Ovary (tissue), 9 donors: ENCODE results near the gene WDR87. TPM values are rescaled to one million over a fixed set of nuclear protein-coding genes. Genes with fewer than 3 reads are reported as not detected.

Experiments
- DNase-seq, 5 donors: peaks; one replicate each; pipeline ENCODE4 v3.0.0-alpha.2; 2019 to 2020
- H3K27ac ChIP-seq, 2 donors: fragments of 200-600 bp; one replicate each; pipeline versions ENCODE4 v1.5.1 to v1.8.0; 2019 to 2022
- H3K27me3 ChIP-seq: fragments of 200-600 bp; one replicate; pipeline ENCODE4 v1.8.0; 2022
- H3K36me3 ChIP-seq: fragments of 200-600 bp; sonication (generic); one replicate; pipeline ENCODE4 v1.5.1; 2019
- H3K4me1 ChIP-seq: one replicate; pipeline ENCODE4 v1.8.1; 2013; ENCODE audit warnings: mild to moderate bottlenecking, moderate library complexity; ENCODE audit not compliant: insufficient read depth
- H3K4me3 ChIP-seq: fragments of 200-600 bp; sonication (generic); one replicate; pipeline ENCODE4 v1.5.1; 2017
- H3K9me3 ChIP-seq, 2 donors: fragments of 200-600 bp in 1 of 2; sonication (generic) in 1 of 2; one replicate each; pipeline versions ENCODE4 v1.5.1 to v1.8.1; 2013 to 2019; ENCODE audit warnings: mild to moderate bottlenecking in 1 of 2, moderate library complexity in 1 of 2
- CTCF ChIP-seq, 3 donors: fragments of 450-650 bp in 2 of 3; fragments of 200-600 bp in 1 of 3; IDR thresholded peaks; one replicate each; pipeline versions ENCODE4 v1.5.1 to v1.8.0; 2016 to 2022; ENCODE audit warnings: antibody characterized with exemption in 3 of 3, mild to moderate bottlenecking in 1 of 3
- EP300 ChIP-seq: sonication (generic); formaldehyde crosslinking; IDR thresholded peaks from one replicate; pipeline ENCODE4 v1.6.1; 2017; ENCODE audit warnings: antibody characterized with exemption
- POLR2A ChIP-seq: fragments of 450-650 bp; IDR thresholded peaks from one replicate; pipeline ENCODE4 v1.6.1; 2017; ENCODE audit warnings: antibody characterized with exemption, mild to moderate bottlenecking, moderate library complexity
- WGBS, 3 donors: extraction: QIAGEN DNeasy Blood & Tissue Kit in 1 of 3; methylation state at CpG; one replicate each; pipeline versions ENCODE4 v1.1.5 to v1.1.7; 2013 to 2017; 5-methylcytosine and 5-hydroxymethylcytosine counted together
- intact Hi-C, 4 donors: fragments of 100-400 bp; cut with DNase I; formaldehyde crosslinking; loops; one replicate each; pipeline versions ENCODE4 v1.11.0 to v1.15.1; 2022 to 2023
- polyA plus RNA-seq, 2 donors: library from polyadenylated mRNA; stranded (reverse); fragments of 200-250 nt in 1 of 2; fragments of 350-450 nt in 1 of 2; fragmentation: Illumina TruSeq in 1 of 2; extraction: RNeasy Lipid Tissue Mini Kit (QIAGEN cat#74804) in 1 of 2; gene quantifications; one replicate each; pipeline ENCODE4 v1.2.3, GENCODE V29; 2013 to 2014
- total RNA-seq, 7 donors: library from RNA; depleted of rRNA in 2 of 7; stranded (reverse); fragments of >200 nt in 2 of 7; fragmentation: NEBNext Ultra II Directional in 3 of 7; extraction: Animal tissue kit (Norgen Biotek cat#: 25700) in 3 of 7; gene quantifications; one replicate each; pipeline versions ENCODE4 v1.1.0 to v1.2.4, GENCODE V29; 2016 to 2023
- donor health status: DM: no; HTN: no; CAD: no; lungs with moderate emphysema.
- donor health status: DM: no; HTN: no; CAD: no.
- donor health status: Bipolar disorder and iron deficiency.
- donor health status: DM: yes; HTN: yes; CAD: no.
- donor health status: DM: no; HTN: no; CAD: no.
- donor health status: DM: yes; HTN: yes; CAD: no.

WDR87 gene
- total and polyA plus RNA-seq, 9 donors: not detected

DNA sequence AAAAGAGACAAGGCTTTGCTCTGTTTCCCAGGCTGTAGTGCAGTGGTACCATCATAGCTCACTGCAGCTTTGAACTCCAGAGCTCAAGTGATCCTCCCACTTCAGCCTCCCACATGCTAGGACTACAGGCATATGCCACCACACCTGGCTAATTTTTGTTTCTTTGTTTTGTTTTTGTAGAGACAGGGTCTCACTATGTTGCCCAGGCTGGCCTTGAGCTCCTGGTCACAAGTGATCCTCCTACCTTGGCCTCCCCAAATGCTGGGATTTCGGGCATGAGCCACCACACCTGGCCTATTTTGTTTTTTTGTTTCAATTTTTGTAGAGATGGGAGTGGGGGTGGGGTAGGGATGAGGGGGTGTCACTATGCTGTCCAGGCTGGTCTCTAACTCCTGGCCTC is 6.9 kb downstream of the WDR87 start:
- Histone ChIP-seq H3K4me3 (no peak overlapping the region), H3K4me1 (no peaks in the 10 kb centered on the region), H3K27ac (no peak overlapping the region), H3K9me3 (no peaks in the 10 kb centered on the region), H3K36me3 (no peaks in the 10 kb centered on the region), H3K27me3 (no peaks in the 10 kb centered on the region)
- intact Hi-C loops: loop anchor here in 1 of 4 donors (10.0 kb wide), 1 partner anchor 195 kb away; no protein-coding TSS in a partner anchor
- no peak for TF ChIP-seq POLR2A
- no peak for TF ChIP-seq EP300
- TF ChIP-seq CTCF (IDR thresholded peaks at IDR 0.05): no peak
- WGBS, 3 donors: 86 to 90% (median 89%) methylated on average over 1 of the region's 1 CpG
- DNase-seq: no peak

GRCh38 chr19:37896180-37896579 is 10.2 kb downstream of the WDR87 start:
- intact Hi-C loops: loop anchor here in 1 of 4 donors (10.0 kb wide), 1 partner anchor 199 kb away; no protein-coding TSS in a partner anchor
- H3K9me3 ChIP-seq: no peaks in the 10 kb centered on the region
- WGBS, 3 donors: 74 to 82% (median 76%) methylated on average over 8 of the region's 8 CpGs
- H3K4me1 ChIP-seq: no peaks in the 10 kb centered on the region
- no peaks in the 10 kb centered on the region for H3K27me3 ChIP-seq
- no peak overlapping the region for H3K4me3 ChIP-seq
- no peak for TF ChIP-seq EP300
- no peak for TF ChIP-seq CTCF (IDR thresholded peaks at IDR 0.05)
- TF ChIP-seq POLR2A: no peak
- H3K27ac ChIP-seq: no peak overlapping the region
- no peaks in the 10 kb centered on the region for H3K36me3 ChIP-seq
- DNase-seq: no peak

DNA sequence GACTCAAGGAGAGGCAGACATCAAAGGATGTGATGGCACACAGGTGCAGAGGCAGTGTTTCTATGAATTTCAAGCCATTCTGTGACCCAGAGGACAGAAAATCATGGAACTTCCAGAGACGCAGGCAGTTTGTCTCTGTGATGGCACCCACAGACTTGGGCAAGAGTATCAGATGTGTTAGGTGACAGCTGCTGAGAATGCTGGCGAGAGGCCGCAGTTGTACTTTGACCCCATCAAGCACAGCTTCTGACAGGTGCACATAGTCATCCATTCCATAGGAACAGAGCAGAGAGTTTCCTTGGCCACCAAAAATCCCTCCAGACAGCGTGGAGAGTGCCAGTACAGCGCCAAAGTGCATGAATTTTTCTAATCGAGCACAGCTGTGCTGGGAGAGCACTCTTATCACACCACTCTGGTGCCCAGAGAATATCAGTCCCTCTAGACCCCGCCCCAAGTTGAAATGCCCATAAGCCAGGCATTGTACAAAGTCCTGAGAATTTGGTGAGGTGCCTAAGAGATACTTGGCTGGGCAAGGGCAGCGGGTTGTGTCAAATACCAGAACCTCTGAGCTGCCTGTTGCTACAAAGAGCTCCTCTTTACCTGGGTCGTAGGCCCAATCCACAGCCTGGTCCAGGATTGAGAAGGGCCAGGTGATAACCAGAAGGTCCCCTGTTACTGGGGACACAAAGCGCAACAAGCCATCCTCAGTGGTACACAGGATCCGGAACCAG is 12.4 kb downstream of the WDR87 start:
- intact Hi-C loops: loop anchor here in 1 of 4 donors (10.0 kb wide), 1 partner anchor 201 kb away; no protein-coding TSS in a partner anchor
- Histone ChIP-seq H3K4me1 (no peaks in the 10 kb centered on the region), H3K27ac (no peak overlapping the region), H3K36me3 (no peaks in the 10 kb centered on the region), H3K9me3 (no peaks in the 10 kb centered on the region), H3K4me3 (no peak overlapping the region), H3K27me3 (no peaks in the 10 kb centered on the region)
- DNase-seq: no peak
- no peak for TF ChIP-seq EP300
- TF ChIP-seq CTCF (IDR thresholded peaks at IDR 0.05): no peak
- 81 to 87% (median 86%) methylated on average over 11 of the region's 11 CpGs for WGBS, 3 donors

DNA sequence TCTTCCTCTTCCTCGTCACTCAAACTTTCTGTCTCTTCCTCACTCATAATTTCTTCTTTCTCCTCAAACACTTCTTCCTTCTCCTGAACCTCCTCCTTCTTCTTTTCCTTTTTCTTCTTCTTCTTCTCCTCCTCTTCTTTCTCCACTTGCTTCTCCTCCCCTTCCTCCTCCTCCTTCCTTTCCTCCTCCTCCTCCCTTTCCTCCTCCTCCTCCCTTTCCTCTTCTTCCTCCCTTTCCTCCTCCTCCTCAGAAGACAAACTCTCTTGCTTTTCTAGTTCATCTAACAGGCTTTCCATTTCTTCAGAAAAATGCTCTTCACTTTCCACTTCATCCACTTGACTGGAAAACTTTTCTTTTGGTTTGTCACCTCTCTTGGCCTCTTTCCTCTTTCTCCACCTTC is 19.8 kb downstream of the WDR87 start:
- TF ChIP-seq POLR2A: no peak
- no peak for TF ChIP-seq CTCF (IDR thresholded peaks at IDR 0.05)
- no peak for TF ChIP-seq EP300
- WGBS, 3 donors: 62 to 83% (median 66%) methylated on average over 1 of the region's 1 CpG
- intact Hi-C loops: no loop called here
- Histone ChIP-seq H3K27ac (no peak overlapping the region), H3K9me3 (no peaks in the 10 kb centered on the region), H3K4me1 (no peaks in the 10 kb centered on the region), H3K27me3 (no peaks in the 10 kb centered on the region), H3K4me3 (no peak overlapping the region), H3K36me3 (no peaks in the 10 kb centered on the region)
- DNase-seq: no peak
